T-helper 2 cell treated with Interferon-gamma antibody and Interleukin-4, amounts not matched to agents 5 μg/mL and 100 μg/mL, for 36 hours (primary cell): ENCODE data around the gene ATP6V1E1.
A peak's percentile ranks its signal among the peaks of the same experiment; 100 is the strongest.
"Not testable (repeated sequence)": the region's sequence is repeated elsewhere in the genome, so short reads cannot be mapped to it uniquely, and the experiment has no call there.

ENCODE experiments used
- DNase-seq: peaks from one replicate; pipeline ENCODE4 v3.0.0; 2021; ENCODE audit warnings: low spot score
- H3K27ac Mint-ChIP-seq: one replicate; pipeline ENCODE4 v1.8.0; 2021; ENCODE audit warnings: mild to moderate bottlenecking, mixed read lengths
- H3K27me3 Mint-ChIP-seq: one replicate; pipeline ENCODE4 v1.8.0; 2021; ENCODE audit warnings: low read depth, mixed read lengths
- H3K36me3 Mint-ChIP-seq: one replicate; pipeline ENCODE4 v1.8.0; 2021; ENCODE audit warnings: low read depth, mixed read lengths
- H3K4me1 Mint-ChIP-seq: one replicate; pipeline ENCODE4 v1.8.0; 2021; ENCODE audit warnings: low read depth, mixed read lengths
- H3K4me3 Mint-ChIP-seq: one replicate; pipeline ENCODE4 v1.8.0; 2022; ENCODE audit warnings: mild to moderate bottlenecking, moderate library complexity, mixed read lengths
- H3K9me3 Mint-ChIP-seq: one replicate; pipeline ENCODE4 v1.8.0; 2021; ENCODE audit warnings: mixed read lengths

The ATP6V1E1 gene

DNA sequence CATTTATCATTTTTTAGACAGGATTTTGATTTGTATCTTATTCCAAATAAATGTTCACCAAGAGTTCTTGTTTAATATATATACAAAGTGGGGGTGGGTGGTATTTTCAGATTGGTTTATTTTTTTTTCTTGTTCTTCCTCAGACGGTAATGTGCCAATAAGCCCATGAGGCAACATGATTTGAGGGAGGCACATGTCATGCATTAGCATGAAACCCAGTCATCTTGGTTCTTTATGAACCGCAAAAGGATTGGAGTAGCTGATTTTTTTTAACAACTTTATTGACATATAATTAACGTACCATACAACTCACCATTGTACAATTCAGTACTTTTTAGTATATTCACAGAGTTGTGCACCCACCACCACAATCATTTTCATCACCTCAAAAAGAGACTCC, 12.7 kb upstream of the ATP6V1E1 start:
- peaks cover 11% of the 10 kb centered on the region for H3K36me3 Mint-ChIP-seq
- DNase-seq = no peak
- no peaks in the 10 kb centered on the region for H3K27me3 Mint-ChIP-seq
- H3K27ac Mint-ChIP-seq = no peak overlapping the region
- H3K9me3 Mint-ChIP-seq = no peaks in the 10 kb centered on the region
- H3K4me1 Mint-ChIP-seq = peaks cover 19% of the 10 kb centered on the region
- no peak overlapping the region for H3K4me3 Mint-ChIP-seq

GRCh38 chr22:17639247-17639741, 10.7 kb upstream of the ATP6V1E1 start:
- peaks cover 11% of the 10 kb centered on the region for H3K36me3 Mint-ChIP-seq
- H3K27me3 Mint-ChIP-seq = no peaks in the 10 kb centered on the region
- H3K4me3 Mint-ChIP-seq = peak overlapping the region; percentile 91
- no peak for DNase-seq
- H3K27ac Mint-ChIP-seq = peak overlapping the region; percentile 97
- H3K4me1 Mint-ChIP-seq = peaks cover 19% of the 10 kb centered on the region
- no peaks in the 10 kb centered on the region for H3K9me3 Mint-ChIP-seq

DNA sequence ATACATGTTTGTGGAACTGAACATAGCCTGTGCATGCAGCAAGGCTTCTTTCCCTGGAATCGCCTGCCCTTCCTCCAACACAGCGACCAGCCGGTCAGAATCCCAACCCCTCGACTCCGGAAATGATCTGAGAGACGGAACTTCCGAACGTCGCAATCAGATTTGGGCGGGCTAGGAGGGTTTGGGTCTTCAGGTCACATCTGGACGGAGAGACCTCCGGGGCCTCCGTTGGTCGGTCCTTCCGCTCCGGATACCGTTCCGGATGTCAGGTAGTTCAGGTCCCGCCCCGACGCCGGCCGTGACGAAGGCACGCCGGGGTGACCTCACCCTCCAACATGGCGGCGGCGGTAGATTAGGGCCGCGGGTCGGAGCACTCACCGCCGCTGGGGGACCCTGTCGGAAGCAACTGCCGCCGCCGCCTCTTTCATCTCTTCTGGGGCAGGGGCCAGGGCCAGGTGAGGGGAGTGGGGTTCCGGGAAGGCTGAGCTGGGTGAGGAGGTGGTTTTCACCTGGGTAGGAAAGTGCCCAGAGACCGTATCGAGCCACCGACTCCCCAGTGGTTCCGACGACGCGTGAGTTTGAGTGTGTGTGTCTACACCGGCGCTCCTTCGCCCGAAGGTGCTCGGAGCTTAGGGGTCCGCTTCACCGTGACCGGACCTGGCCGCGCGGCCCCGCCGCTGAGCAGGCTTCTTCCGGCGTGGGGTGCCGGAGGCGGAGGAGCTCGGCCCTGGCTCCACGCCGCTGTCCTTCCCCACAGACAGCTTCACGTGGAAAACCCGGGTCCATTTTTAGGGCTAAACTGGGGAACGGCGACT, 10.1 kb upstream of the ATP6V1E1 start, which contains the start of gene BCL2L13:
Gene BCL2L13, plus strand, starts transcription at position 326 of the 815 bp plus-strand sequence. CDS start 16,955 bp downstream, outside the sequence.
- Mint-ChIP-seq H3K27me3 (no peaks in the 10 kb centered on the region), H3K4me1 (peaks cover 19% of the 10 kb centered on the region)

GRCh38 chr22:17638182-17638431, 9.6 kb upstream of the ATP6V1E1 start:
- peaks cover 11% of the 10 kb centered on the region for H3K36me3 Mint-ChIP-seq
- no peak for DNase-seq

More for the DNA sequence above, 10.1 kb upstream of the ATP6V1E1 start, which contains the start of gene BCL2L13:
- Mint-ChIP-seq H3K4me3 (peak within 1 kb of the TSS; percentile 91), H3K27ac (peak within 1 kb of the TSS; percentile 97), H3K36me3 (peaks cover 11% of the 10 kb centered on the region), H3K9me3 (no peaks in the 10 kb centered on the region)
- DNase-seq = peak; percentile 90

GRCh38 chr22:17637490-17638181, 9.1 kb upstream of the ATP6V1E1 start:
- Mint-ChIP-seq H3K4me1 (peaks cover 17% of the 10 kb centered on the region), H3K36me3 (peaks cover 8% of the 10 kb centered on the region), H3K27ac (peak overlapping the region; percentile 97), H3K4me3 (peak overlapping the region; percentile 91), H3K27me3 (no peaks in the 10 kb centered on the region), H3K9me3 (no peaks in the 10 kb centered on the region)
- no peak for DNase-seq

More at GRCh38 chr22:17638182-17638431, 9.6 kb upstream of the ATP6V1E1 start:
- peak overlapping the region; percentile 97 for H3K27ac Mint-ChIP-seq
- no peaks in the 10 kb centered on the region for H3K27me3 Mint-ChIP-seq
- H3K4me3 Mint-ChIP-seq = peak overlapping the region; percentile 91
- H3K4me1 Mint-ChIP-seq = peaks cover 19% of the 10 kb centered on the region
- H3K9me3 Mint-ChIP-seq = no peaks in the 10 kb centered on the region

DNA sequence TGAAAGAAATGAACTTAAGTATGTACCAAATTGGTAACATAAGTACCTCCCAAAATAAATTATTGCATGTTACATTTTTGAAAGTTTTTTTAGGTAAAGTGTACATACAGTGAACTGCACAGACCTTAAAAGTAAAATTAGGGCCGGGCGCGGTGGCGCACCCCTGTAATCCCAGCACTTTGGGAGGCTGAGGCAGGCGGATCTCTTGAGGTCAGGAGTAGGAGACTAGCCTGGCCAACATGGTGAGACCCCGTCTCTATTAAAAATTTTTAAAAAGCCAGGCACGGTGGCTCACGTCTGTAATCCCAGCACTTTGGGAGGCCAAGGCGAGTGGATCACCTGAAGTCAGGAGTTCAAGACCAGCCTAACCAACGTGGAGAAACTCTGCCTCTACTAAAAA, 8.3 kb upstream of the ATP6V1E1 start:
- H3K4me3 Mint-ChIP-seq, H3K9me3 Mint-ChIP-seq, H3K27ac Mint-ChIP-seq, H3K36me3 Mint-ChIP-seq, H3K27me3 Mint-ChIP-seq, DNase-seq: not testable (repeated sequence)
- peaks cover 17% of the 10 kb centered on the region for H3K4me1 Mint-ChIP-seq

DNA sequence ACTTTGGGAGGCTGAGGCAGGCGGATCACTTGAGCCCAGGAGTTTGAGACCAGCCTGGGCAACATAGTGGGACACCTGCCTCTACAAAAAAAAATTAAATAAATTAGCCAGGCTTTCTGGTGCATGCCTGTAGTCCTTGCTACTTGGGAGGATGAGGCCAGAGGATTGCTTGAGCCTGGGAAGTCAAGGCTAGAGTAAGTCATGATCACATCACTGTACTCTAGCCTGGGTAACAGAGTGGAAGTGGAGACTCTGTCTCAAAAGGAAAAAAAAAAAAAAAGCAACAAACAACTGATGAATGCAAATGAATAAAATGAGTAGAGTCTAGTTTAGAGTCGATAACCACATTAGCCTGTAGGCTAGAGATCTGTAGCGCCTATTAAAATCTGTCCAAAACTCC, 6.1 kb upstream of the ATP6V1E1 start:
- Mint-ChIP-seq H3K4me3 (no peak overlapping the region), H3K27me3 (no peaks in the 10 kb centered on the region), H3K9me3 (no peaks in the 10 kb centered on the region), H3K4me1 (peaks cover 12% of the 10 kb centered on the region), H3K36me3 (no peaks in the 10 kb centered on the region), H3K27ac (no peak overlapping the region)
- no peak for DNase-seq

DNA sequence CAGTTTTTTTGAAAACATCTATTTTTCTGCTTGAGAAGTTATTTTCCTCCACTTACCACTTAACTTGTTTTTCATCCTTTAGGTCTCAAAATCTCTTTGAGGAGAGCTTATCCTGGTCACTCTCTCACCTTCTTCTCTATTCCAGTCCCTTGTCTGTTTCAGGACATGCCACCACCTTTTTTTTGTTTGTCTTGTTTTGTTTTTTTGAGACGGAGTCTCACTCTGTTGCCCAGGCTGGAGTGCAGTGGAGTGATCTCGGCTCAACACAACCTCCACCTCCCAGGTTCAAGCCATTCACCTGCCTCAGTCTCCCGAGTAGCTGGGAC, 5.4 kb upstream of the ATP6V1E1 start:
- H3K36me3 Mint-ChIP-seq = no peaks in the 10 kb centered on the region
- H3K27ac Mint-ChIP-seq = no peak overlapping the region
- peaks cover 10% of the 10 kb centered on the region for H3K4me1 Mint-ChIP-seq
- H3K4me3 Mint-ChIP-seq = no peak overlapping the region
- H3K27me3 Mint-ChIP-seq = no peaks in the 10 kb centered on the region
- DNase-seq = no peak
- H3K9me3 Mint-ChIP-seq = no peaks in the 10 kb centered on the region

DNA sequence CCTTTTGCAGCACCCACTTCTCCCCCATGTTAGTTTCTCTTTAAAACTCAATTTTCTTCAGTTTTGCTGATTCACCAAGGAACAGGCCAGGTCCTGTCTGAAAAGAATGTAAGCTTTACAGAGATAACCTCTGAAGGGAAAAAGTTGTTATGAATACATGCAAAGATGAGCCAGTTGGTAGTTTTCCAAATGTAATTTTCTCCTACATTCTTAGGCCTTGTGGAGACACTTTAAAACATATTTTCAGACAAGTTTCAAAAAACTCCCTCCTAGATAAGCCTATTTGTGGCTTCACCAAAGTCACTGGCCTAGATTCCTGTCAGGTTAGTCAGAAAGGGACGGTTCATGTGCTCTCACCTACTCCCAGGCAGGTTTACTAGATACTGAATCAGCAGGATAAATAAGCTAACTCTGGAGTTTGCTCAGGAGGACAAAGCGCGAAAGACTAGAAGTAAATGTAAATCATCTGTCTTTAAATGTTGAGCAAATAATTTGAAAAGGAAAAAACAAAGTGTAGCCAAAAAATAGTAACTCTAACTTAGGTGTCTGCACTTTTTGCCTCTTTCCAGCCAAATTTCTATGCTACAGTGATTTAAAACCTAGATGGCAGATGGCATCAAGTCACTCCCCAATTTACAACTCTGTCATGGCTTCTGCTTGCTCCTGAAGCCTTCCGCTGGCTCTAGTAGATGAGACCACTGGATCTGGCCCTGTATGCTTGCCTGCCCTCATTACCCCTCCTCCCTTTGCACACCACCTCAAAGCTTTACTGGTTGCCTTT, 4.9 kb upstream of the ATP6V1E1 start:
- Mint-ChIP-seq H3K4me1 (peaks cover 10% of the 10 kb centered on the region), H3K27ac (no peak overlapping the region), H3K27me3 (no peaks in the 10 kb centered on the region), H3K4me3 (no peak overlapping the region), H3K36me3 (peaks cover 3% of the 10 kb centered on the region), H3K9me3 (no peaks in the 10 kb centered on the region)
- DNase-seq = no peak

GRCh38 chr22:17631076-17631565, 2.6 kb upstream of the ATP6V1E1 start:
- H3K4me3 Mint-ChIP-seq = no peak overlapping the region

DNA sequence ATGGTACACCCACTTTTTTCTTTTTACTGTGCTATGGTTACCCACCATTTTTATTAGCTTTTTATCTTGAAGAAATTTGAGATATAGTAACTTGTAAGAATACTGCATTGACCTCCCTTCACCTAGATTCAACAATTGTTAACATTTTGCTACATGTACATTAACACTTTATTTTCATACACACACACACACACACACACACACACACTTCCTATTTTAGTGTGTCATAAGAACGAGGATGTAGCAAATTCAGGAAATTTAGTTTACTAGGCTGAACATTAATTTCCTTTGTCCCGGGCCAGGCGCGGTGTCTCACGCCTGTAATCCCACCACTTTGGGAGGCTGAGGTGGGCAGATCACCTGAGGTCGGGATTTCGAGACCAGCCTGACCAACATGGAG, 1.1 kb upstream of the ATP6V1E1 start:
- H3K9me3 Mint-ChIP-seq = no peaks in the 10 kb centered on the region
- H3K4me1 Mint-ChIP-seq = peaks cover 3% of the 10 kb centered on the region
- peak overlapping the region; percentile 52 for H3K27ac Mint-ChIP-seq
- peak overlapping the region; percentile 90 for H3K4me3 Mint-ChIP-seq
- peaks cover 8% of the 10 kb centered on the region for H3K36me3 Mint-ChIP-seq
- no peaks in the 10 kb centered on the region for H3K27me3 Mint-ChIP-seq
- DNase-seq = no peak

More at GRCh38 chr22:17631076-17631565, 2.6 kb upstream of the ATP6V1E1 start:
- Mint-ChIP-seq H3K27me3 (no peaks in the 10 kb centered on the region), H3K4me1 (peaks cover 3% of the 10 kb centered on the region), H3K27ac (no peak overlapping the region), H3K9me3 (no peaks in the 10 kb centered on the region), H3K36me3 (peaks cover 6% of the 10 kb centered on the region)
- DNase-seq = no peak

GRCh38 chr22:17629173-17629489, 582 bp upstream of the ATP6V1E1 start:
- H3K27ac Mint-ChIP-seq = peak overlapping the region; percentile 84
- no peaks in the 10 kb centered on the region for H3K9me3 Mint-ChIP-seq

GRCh38 chr22:17627961-17628405, 566 bp downstream of the ATP6V1E1 start:
- H3K27ac Mint-ChIP-seq = peak overlapping the region; percentile 84
- H3K4me3 Mint-ChIP-seq = peak overlapping the region; percentile 90
- no peaks in the 10 kb centered on the region for H3K27me3 Mint-ChIP-seq
- H3K4me1 Mint-ChIP-seq = peaks cover 7% of the 10 kb centered on the region
- no peaks in the 10 kb centered on the region for H3K9me3 Mint-ChIP-seq
- peaks cover 15% of the 10 kb centered on the region for H3K36me3 Mint-ChIP-seq
- DNase-seq = no peak

More at GRCh38 chr22:17629173-17629489, 582 bp upstream of the ATP6V1E1 start:
- DNase-seq = no peak
- H3K27me3 Mint-ChIP-seq = no peaks in the 10 kb centered on the region
- peaks cover 3% of the 10 kb centered on the region for H3K4me1 Mint-ChIP-seq
- H3K4me3 Mint-ChIP-seq = peak overlapping the region; percentile 90
- H3K36me3 Mint-ChIP-seq = peaks cover 8% of the 10 kb centered on the region

DNA sequence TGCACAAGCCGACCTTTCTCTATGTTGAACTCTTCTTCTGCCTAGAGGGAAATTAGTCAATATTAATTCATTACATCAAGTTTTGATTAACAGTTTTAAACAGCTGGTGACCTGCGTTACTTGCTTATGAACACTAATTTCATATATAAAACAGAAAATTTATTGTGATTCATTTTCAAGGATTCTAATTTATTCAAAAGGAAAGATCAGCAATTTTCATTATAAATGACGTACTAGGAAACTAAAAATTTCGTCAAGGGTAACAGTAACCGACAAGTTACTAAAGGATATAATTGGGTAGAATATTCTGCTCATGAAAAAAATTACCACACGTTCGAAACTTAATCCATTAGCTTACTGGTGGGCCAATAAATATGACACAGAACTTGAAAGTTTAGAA, 15.3 kb downstream of the ATP6V1E1 start:
- H3K4me1 Mint-ChIP-seq = no peaks in the 10 kb centered on the region
- no peak overlapping the region for H3K4me3 Mint-ChIP-seq
- H3K9me3 Mint-ChIP-seq = no peaks in the 10 kb centered on the region
- no peak for DNase-seq
- no peak overlapping the region for H3K27ac Mint-ChIP-seq
- no peaks in the 10 kb centered on the region for H3K27me3 Mint-ChIP-seq
- H3K36me3 Mint-ChIP-seq = peaks cover 10% of the 10 kb centered on the region
